Measurements from ENCODE around the gene DCAF16.

Gene DCAF16

GRCh38 chr4:17781300-17782287 is 29.0 kb downstream of the DCAF16 start, which contains the start of gene FAM184B:
TSS of gene FAM184B (minus strand) at chr4:17781621. CDS start at chr4:17781299, 322 bp downstream.
- DNase-seq (ENCODE audit: low spot score), result peak; percentile 55

GRCh38 chr4:17780501-17781299 is 29.9 kb downstream of the DCAF16 start:
- no peak for DNase-seq (ENCODE audit: low spot score)

- DNase-seq (ENCODE audit: low spot score), result no peak
Observed at GRCh38 chr4:17778431-17778830, 32.1 kb downstream of the DCAF16 start.

- DNase-seq (ENCODE audit: low spot score), result no peak
Observed at GRCh38 chr4:17773135-17773698, 37.3 kb downstream of the DCAF16 start.

- DNase-seq (ENCODE audit: low spot score), result no peak
Observed at GRCh38 chr4:17771284-17771908, 39.2 kb downstream of the DCAF16 start.

GRCh38 chr4:17770845-17771244 is 39.7 kb downstream of the DCAF16 start:
- no peak for DNase-seq (ENCODE audit: low spot score)

GRCh38 chr4:17769406-17770174 is 41.0 kb downstream of the DCAF16 start:
- DNase-seq (ENCODE audit: low spot score), result no peak

GRCh38 chr4:17766826-17767458 is 43.6 kb downstream of the DCAF16 start:
- DNase-seq (ENCODE audit: low spot score), result no peak

- DNase-seq (ENCODE audit: low spot score), result no peak
Observed at GRCh38 chr4:17765514-17766286, 44.9 kb downstream of the DCAF16 start.

- no peak for DNase-seq (ENCODE audit: low spot score)
Observed at GRCh38 chr4:17763931-17764330, 46.6 kb downstream of the DCAF16 start.

- DNase-seq (ENCODE audit: low spot score), result no peak
Observed at GRCh38 chr4:17763416-17763815, 47.1 kb downstream of the DCAF16 start.

- peak; percentile 33 for DNase-seq (ENCODE audit: low spot score)
Observed at GRCh38 chr4:17762726-17763125, 47.8 kb downstream of the DCAF16 start.

GRCh38 chr4:17761062-17761461 is 49.5 kb downstream of the DCAF16 start:
- no peak for DNase-seq (ENCODE audit: low spot score)

- DNase-seq (ENCODE audit: low spot score), result no peak
Observed at GRCh38 chr4:17760626-17761025, 49.9 kb downstream of the DCAF16 start.

GRCh38 chr4:17758485-17758884 is 52.1 kb downstream of the DCAF16 start:
- no peak for DNase-seq (ENCODE audit: low spot score)

GRCh38 chr4:17757621-17758020 is 52.9 kb downstream of the DCAF16 start:
- DNase-seq (ENCODE audit: low spot score), result no peak

- no peak for DNase-seq (ENCODE audit: low spot score)
Observed at GRCh38 chr4:17753646-17754045, 56.9 kb downstream of the DCAF16 start.

All from iPS-NIHi11 (cell line).